Esophagus (tissue), 2 donors: Measurements from ENCODE around the gene ADGRG2. TPM values are rescaled to one million over a fixed set of nuclear protein-coding genes. Genes with fewer than 3 reads are reported as not detected.
A peak's percentile ranks its signal among the peaks of the same experiment; 100 is the strongest.
"Not testable (repeated sequence)": the region's sequence is repeated elsewhere in the genome, so short reads cannot be mapped to it uniquely, and the experiment has no call there.

Experiments
- H3K27ac ChIP-seq, 2 donors: one replicate each; pipeline ENCODE4 v1.5.1; 2013; ENCODE audit warnings: low read depth in 2 of 2, mild to moderate bottlenecking in 2 of 2, inconsistent platforms in 1 of 2, low read length in 1 of 2, moderate library complexity in 1 of 2
- H3K27me3 ChIP-seq, 2 donors: one replicate each; pipeline ENCODE4 v1.6.1; 2013; ENCODE audit warnings: low read length in 2 of 2, control low read depth in 1 of 2, mild to moderate bottlenecking in 1 of 2; ENCODE audit not compliant: insufficient read depth in 2 of 2, control insufficient read depth in 1 of 2
- H3K36me3 ChIP-seq, 2 donors: one replicate each; pipeline ENCODE4 v1.6.1; 2013; ENCODE audit warnings: low read length in 1 of 2; ENCODE audit not compliant: control insufficient read depth in 2 of 2, insufficient read depth in 2 of 2
- H3K4me1 ChIP-seq, 2 donors: one replicate each; pipeline ENCODE4 v1.6.1; 2013; ENCODE audit warnings: low read length in 1 of 2; ENCODE audit not compliant: control insufficient read depth in 2 of 2, insufficient read depth in 2 of 2
- H3K4me3 ChIP-seq, 2 donors: one replicate each; pipeline ENCODE4 v1.5.1; 2013; ENCODE audit warnings: low read length in 2 of 2, mild to moderate bottlenecking in 2 of 2, low read depth in 1 of 2, moderate library complexity in 1 of 2
- H3K9me3 ChIP-seq, 2 donors: one replicate each; pipeline ENCODE4 v1.6.1; 2013; ENCODE audit warnings: mild to moderate bottlenecking in 2 of 2, low read depth in 1 of 2, low read length in 1 of 2, moderate library complexity in 1 of 2; ENCODE audit not compliant: control insufficient read depth in 2 of 2, insufficient read depth in 1 of 2
- WGBS, 2 donors: extraction: QIAGEN DNeasy Blood & Tissue Kit; methylation state at CpG; one replicate each; pipeline ENCODE4 v1.1.7; 2013; 5-methylcytosine and 5-hydroxymethylcytosine counted together
- polyA plus RNA-seq, 2 donors: library from polyadenylated mRNA; stranded (reverse); fragments of 200-250 nt; gene quantifications; one replicate each; pipeline ENCODE4 v1.2.3, GENCODE V29; 2013
- donor health status: healthy with polysubstance abuse.
- donor health status: Bipolar disorder and iron deficiency.

The ADGRG2 gene
- polyA plus RNA-seq, 2 donors, result 0.14 to 0.29 TPM

- Histone ChIP-seq H3K27me3 (no peaks in the 10 kb centered on the region), H3K4me1 (no peaks in the 10 kb centered on the region), H3K4me3 (no peak overlapping the region), H3K27ac (no peak overlapping the region), H3K36me3 (no peaks in the 10 kb centered on the region), H3K9me3 (no peaks in the 10 kb centered on the region)
- WGBS, 2 donors, result 47 to 56% methylated on average over 3 of the region's 3 CpGs
Measured at GRCh38 chrX:18995221-18995620, 127.0 kb downstream of the ADGRG2 start.

DNA sequence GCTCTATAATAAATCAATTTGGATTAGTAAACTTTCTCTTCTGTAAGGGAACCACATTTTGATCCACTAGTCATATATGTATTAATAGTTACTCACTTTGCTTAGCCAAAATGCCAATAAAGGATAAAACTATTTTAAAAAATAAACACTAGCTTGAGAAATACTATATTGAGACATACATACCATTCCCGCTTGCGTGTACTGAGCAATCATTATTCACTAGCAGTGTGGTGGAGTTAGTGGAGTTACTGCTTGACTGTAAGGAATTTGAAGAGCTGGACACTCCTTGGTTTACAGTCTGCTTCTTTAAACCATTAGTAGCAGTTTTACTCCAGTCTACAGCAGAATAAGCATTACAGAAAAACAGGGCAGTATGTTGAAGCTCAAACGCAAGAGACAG is 127.6 kb downstream of the ADGRG2 start:
- WGBS, 2 donors, result 74 to 81% methylated on average over 3 of the region's 3 CpGs
- H3K4me3 ChIP-seq, result no peak overlapping the region
- no peaks in the 10 kb centered on the region for H3K27me3 ChIP-seq
- H3K27ac ChIP-seq, result no peak overlapping the region
- no peaks in the 10 kb centered on the region for H3K4me1 ChIP-seq
- no peaks in the 10 kb centered on the region for H3K36me3 ChIP-seq
- H3K9me3 ChIP-seq, result no peaks in the 10 kb centered on the region

- no peaks in the 10 kb centered on the region for H3K4me1 ChIP-seq
- no peaks in the 10 kb centered on the region for H3K27me3 ChIP-seq
- no peaks in the 10 kb centered on the region for H3K9me3 ChIP-seq
- H3K36me3 ChIP-seq, result no peaks in the 10 kb centered on the region
- WGBS, 2 donors, result 75 to 85% methylated on average over 7 of the region's 7 CpGs
- H3K4me3 ChIP-seq, result no peak overlapping the region
- no peak overlapping the region for H3K27ac ChIP-seq
Measured at GRCh38 chrX:18992829-18993228, 129.4 kb downstream of the ADGRG2 start.

GRCh38 chrX:18985186-18985435 is 137.2 kb downstream of the ADGRG2 start:
- Histone ChIP-seq H3K27ac (peak overlapping the region; percentile 29 to 94), H3K4me3 (peak overlapping the region; percentile 60 to 74), H3K4me1 (peaks cover 0 to 3% of the 10 kb centered on the region in 2 donors), H3K36me3 (no peaks in the 10 kb centered on the region), H3K27me3 (no peaks in the 10 kb centered on the region), H3K9me3 (no peaks in the 10 kb centered on the region)
- WGBS, 2 donors, result 6 to 32% methylated on average over 4 of the region's 4 CpGs

- 1 to 21% methylated on average over 47 to 71 of the region's 71 CpGs for WGBS, 2 donors
- H3K9me3 ChIP-seq, result no peaks in the 10 kb centered on the region
Measured at GRCh38 chrX:18984381-18985185, 137.7 kb downstream of the ADGRG2 start.

GRCh38 chrX:18983666-18984380 is 138.4 kb downstream of the ADGRG2 start, which contains the start of gene PHKA2:
Gene PHKA2, minus strand, starts transcription at chrX:18984114. Its CDS starts 182 bp downstream, at chrX:18983932.
- H3K36me3 ChIP-seq, result no peaks in the 10 kb centered on the region
- H3K27ac ChIP-seq, result peak within 1 kb of the TSS; percentile 81 to 94
- H3K9me3 ChIP-seq, result no peaks in the 10 kb centered on the region
- 0 to 24% methylated on average over 60 to 64 of the region's 64 CpGs for WGBS, 2 donors
- H3K4me3 ChIP-seq, result peak within 1 kb of the TSS; percentile 60 to 74
- no peaks in the 10 kb centered on the region for H3K27me3 ChIP-seq
- H3K4me1 ChIP-seq, result peaks cover 0 to 3% of the 10 kb centered on the region in 2 donors

More at GRCh38 chrX:18984381-18985185, 137.7 kb downstream of the ADGRG2 start:
- Histone ChIP-seq H3K27me3 (no peaks in the 10 kb centered on the region), H3K27ac (peak overlapping the region; percentile 81 to 94), H3K36me3 (no peaks in the 10 kb centered on the region), H3K4me1 (peaks cover 0 to 3% of the 10 kb centered on the region in 2 donors), H3K4me3 (peak overlapping the region; percentile 60 to 74)

DNA sequence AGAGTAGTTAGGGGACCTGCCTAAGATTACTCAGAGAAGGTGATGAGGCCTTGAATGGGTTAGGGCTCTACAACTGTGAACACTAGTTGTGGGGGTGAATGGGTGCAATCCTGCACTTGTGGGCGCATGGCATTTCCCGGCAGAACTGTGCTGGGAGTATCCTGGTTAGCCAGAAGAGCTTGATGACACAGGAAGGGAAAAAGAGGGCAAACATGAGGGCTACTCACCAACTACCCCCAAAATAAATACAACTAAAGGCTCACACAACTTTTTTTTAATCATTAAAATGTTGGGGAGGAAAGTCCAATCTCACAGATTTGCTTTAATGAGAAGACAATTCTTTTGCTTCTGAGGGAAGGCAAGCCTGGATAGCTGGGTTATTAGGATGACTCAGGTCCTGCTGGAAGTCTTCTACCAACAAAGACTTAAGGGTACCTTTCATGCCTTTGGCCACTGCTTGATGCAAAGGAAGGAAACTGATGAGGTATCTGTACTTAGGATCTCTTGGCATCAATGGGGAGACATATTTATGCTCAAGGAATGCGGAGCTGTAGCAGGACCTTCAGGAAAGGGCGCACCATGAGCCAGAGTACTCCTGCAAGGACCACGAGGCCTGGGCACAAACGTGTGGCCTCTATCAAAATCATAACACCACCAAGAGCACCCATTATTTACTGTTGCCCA is 141.0 kb downstream of the ADGRG2 start:
- Histone ChIP-seq H3K4me3 (no peak overlapping the region), H3K4me1 (peaks cover 0 to 3% of the 10 kb centered on the region in 2 donors), H3K27ac (no peak overlapping the region), H3K9me3 (no peaks in the 10 kb centered on the region), H3K36me3 (no peaks in the 10 kb centered on the region), H3K27me3 (no peaks in the 10 kb centered on the region)
- WGBS, 2 donors, result 71 to 88% methylated on average over 6 of the region's 6 CpGs

GRCh38 chrX:18980262-18980661 is 142.0 kb downstream of the ADGRG2 start:
- not testable (repeated sequence) for H3K27ac ChIP-seq, H3K36me3 ChIP-seq, H3K4me3 ChIP-seq, H3K9me3 ChIP-seq, H3K4me1 ChIP-seq, H3K27me3 ChIP-seq
- 66 to 82% methylated on average over 6 of the region's 6 CpGs for WGBS, 2 donors

GRCh38 chrX:18974993-18975392 is 147.3 kb downstream of the ADGRG2 start:
- no peaks in the 10 kb centered on the region for H3K36me3 ChIP-seq
- no peak overlapping the region for H3K4me3 ChIP-seq
- H3K9me3 ChIP-seq, result no peaks in the 10 kb centered on the region
- no peaks in the 10 kb centered on the region for H3K4me1 ChIP-seq
- 89 to 99% methylated on average over 7 of the region's 7 CpGs for WGBS, 2 donors
- no peak overlapping the region for H3K27ac ChIP-seq
- H3K27me3 ChIP-seq, result no peaks in the 10 kb centered on the region
